H9 (cell line): ENCODE data around the gene TM9SF4. TPM values are rescaled to one million over a fixed set of nuclear protein-coding genes. Genes with fewer than 3 reads are reported as not detected.

ENCODE experiments used
- DNase-seq: peaks from one replicate; pipeline ENCODE4 v3.0.0-alpha.2; 2017
- H2AFZ ChIP-seq: one replicate; pipeline ENCODE4 v1.6.1; 2013; ENCODE audit warnings: mild to moderate bottlenecking, low read length, control low read depth, moderate library complexity
- H2AK5ac ChIP-seq: 2 replicates; pipeline ENCODE4 v1.6.1; 2013; ENCODE audit warnings: low read length, control low read depth, mixed read lengths; ENCODE audit not compliant: insufficient read length
- H2BK120ac ChIP-seq: one replicate; pipeline ENCODE4 v1.6.1; 2013; ENCODE audit warnings: low read depth, mild to moderate bottlenecking, low read length, control low read depth, inconsistent platforms; ENCODE audit not compliant: poor library complexity, severe bottlenecking
- H2BK12ac ChIP-seq: 2 replicates; pipeline ENCODE4 v1.6.1; 2013; ENCODE audit warnings: low read length, control low read depth, mixed read lengths, low read depth; ENCODE audit not compliant: insufficient read length
- H2BK15ac ChIP-seq: 2 replicates; pipeline ENCODE4 v1.6.1; 2013; ENCODE audit warnings: low read depth, low read length, control low read depth
- H2BK20ac ChIP-seq: one replicate; pipeline ENCODE4 v1.6.1; 2013; ENCODE audit warnings: low read depth, mild to moderate bottlenecking, low read length, control low read depth, inconsistent platforms; ENCODE audit not compliant: poor library complexity, severe bottlenecking
- H2BK5ac ChIP-seq: 2 replicates; pipeline ENCODE4 v1.6.1; 2013; ENCODE audit warnings: low read length, control low read depth, mixed read lengths; ENCODE audit not compliant: insufficient read length
- H3K14ac ChIP-seq: 2 replicates; pipeline ENCODE4 v1.6.1; 2013; ENCODE audit warnings: low read length, control low read depth; ENCODE audit not compliant: insufficient read depth
- H3K18ac ChIP-seq: 2 replicates; pipeline ENCODE4 v1.6.1; 2013; ENCODE audit warnings: low read depth, mild to moderate bottlenecking, mixed read lengths, low read length, control low read depth; ENCODE audit not compliant: insufficient read length
- H3K23ac ChIP-seq: 2 replicates; pipeline ENCODE4 v1.6.1; 2013; ENCODE audit warnings: low read length, control low read depth, mixed read lengths, low read depth; ENCODE audit not compliant: insufficient read length
- H3K23me2 ChIP-seq: 2 replicates; pipeline ENCODE4 v1.6.1; 2013; ENCODE audit warnings: low read depth, mild to moderate bottlenecking, mixed read lengths, low read length, control low read depth; ENCODE audit not compliant: insufficient read length, poor library complexity, severe bottlenecking
- H3K27ac ChIP-seq: 2 replicates; pipeline ENCODE4 v1.5.1; 2013; ENCODE audit warnings: low read length, control low read depth, mixed read lengths, low read depth; ENCODE audit not compliant: insufficient read length
- H3K27me3 ChIP-seq: 2 replicates; pipeline ENCODE4 v1.6.1; 2013; ENCODE audit warnings: low read length, control low read depth, inconsistent platforms; ENCODE audit not compliant: insufficient read depth
- H3K4ac ChIP-seq: 2 replicates; pipeline ENCODE4 v1.6.1; 2013; ENCODE audit warnings: low read depth, mild to moderate bottlenecking, control low read depth, inconsistent platforms, low read length, moderate library complexity
- H3K4me1 ChIP-seq: 2 replicates; pipeline ENCODE4 v1.6.1; 2013; ENCODE audit warnings: low read length, control low read depth, inconsistent platforms; ENCODE audit not compliant: insufficient read depth
- H3K4me2 ChIP-seq: 2 replicates; pipeline ENCODE4 v1.6.1; 2013; ENCODE audit warnings: low read length, control low read depth, mixed read lengths; ENCODE audit not compliant: insufficient read length, insufficient read depth
- H3K56ac ChIP-seq: 2 replicates; pipeline ENCODE4 v1.6.1; 2013; ENCODE audit warnings: low read depth, mild to moderate bottlenecking, mixed read lengths, low read length, control low read depth; ENCODE audit not compliant: insufficient read length
- H3K79me1 ChIP-seq: 2 replicates; pipeline ENCODE4 v1.6.1; 2013; ENCODE audit warnings: low read depth, mild to moderate bottlenecking, moderate library complexity, low read length, control low read depth, inconsistent platforms; ENCODE audit not compliant: insufficient read depth, poor library complexity, severe bottlenecking
- H3K79me2 ChIP-seq: 2 replicates; pipeline ENCODE4 v1.6.1; 2013; ENCODE audit warnings: low read length, control low read depth, inconsistent platforms; ENCODE audit not compliant: insufficient read depth
- H3K9ac ChIP-seq: 2 replicates; pipeline ENCODE4 v1.6.1; 2013; ENCODE audit warnings: low read length, control low read depth, mixed read lengths; ENCODE audit not compliant: insufficient read length; ENCODE audit errors: extremely low read depth
- H3K9me3 ChIP-seq: one replicate; pipeline ENCODE4 v1.6.1; 2013; ENCODE audit warnings: low read depth, low read length, inconsistent platforms; ENCODE audit not compliant: control insufficient read depth
- H3T11ph ChIP-seq: one replicate; pipeline ENCODE4 v1.6.1; 2013; ENCODE audit warnings: mild to moderate bottlenecking, low read length, control low read depth, inconsistent platforms
- H4K20me1 ChIP-seq: one replicate; pipeline ENCODE4 v1.6.1; 2013; ENCODE audit not compliant: control insufficient read depth, insufficient read length, insufficient read depth
- H4K5ac ChIP-seq: 2 replicates; pipeline ENCODE4 v1.6.1; 2013; ENCODE audit warnings: low read depth, mild to moderate bottlenecking, mixed read lengths, low read length, control low read depth; ENCODE audit not compliant: insufficient read length
- H4K8ac ChIP-seq: replicated peaks from 2 replicates; pipeline ENCODE4 v1.6.1; 2013; ENCODE audit warnings: low read length, control low read depth, mixed read lengths, low read depth; ENCODE audit not compliant: insufficient read length
- H4K91ac ChIP-seq: 2 replicates; pipeline ENCODE4 v1.6.1; 2013; ENCODE audit warnings: low read depth, mild to moderate bottlenecking, moderate library complexity, mixed read lengths, low read length, control low read depth; ENCODE audit not compliant: insufficient read length
- H3K27ac Mint-ChIP-seq, 3 experiments: 2 replicates in 2 of 3; 3 replicates in 1 of 3; pipeline ENCODE4 v1.8.0; 2020 to 2021; ENCODE audit warnings: mixed read lengths in 3 of 3, mild to moderate bottlenecking in 1 of 3, moderate library complexity in 1 of 3
- H3K27me3 Mint-ChIP-seq: 2 replicates; pipeline ENCODE4 v1.8.0; 2021; ENCODE audit warnings: low read depth, mild to moderate bottlenecking, moderate library complexity, mixed read lengths
- H3K36me3 Mint-ChIP-seq, 3 experiments: 2 replicates in 2 of 3; 3 replicates in 1 of 3; pipeline ENCODE4 v1.8.0; 2020 to 2021; ENCODE audit warnings: low read depth in 3 of 3, mixed read lengths in 3 of 3; ENCODE audit not compliant: insufficient read depth in 1 of 3
- H3K4me1 Mint-ChIP-seq, 2 experiments: 2 replicates each; pipeline ENCODE4 v1.8.0; 2020; ENCODE audit warnings: mixed read lengths in 2 of 2
- H3K4me3 Mint-ChIP-seq, 2 experiments: 2 replicates in 1 of 2; 3 replicates in 1 of 2; pipeline ENCODE4 v1.8.0; 2020 to 2021; ENCODE audit warnings: mild to moderate bottlenecking in 2 of 2, mixed read lengths in 2 of 2, moderate library complexity in 1 of 2
- H3K9me3 Mint-ChIP-seq, 2 experiments: 2 replicates in 1 of 2; 3 replicates in 1 of 2; pipeline ENCODE4 v1.8.0; 2020; ENCODE audit warnings: mild to moderate bottlenecking in 2 of 2, mixed read lengths in 2 of 2, moderate library complexity in 1 of 2
- WGBS: extraction: QIAGEN DNeasy Blood & Tissue Kit; methylation state at CpG from one replicate; pipeline ENCODE4 v1.1.7; 2013; ENCODE audit warnings: missing lambda C conversion rate, low lambda C conversion rate, mixed read lengths; ENCODE audit not compliant: insufficient read length; ENCODE audit errors: extremely low coverage; 5-methylcytosine and 5-hydroxymethylcytosine counted together
- total RNA-seq: library from RNA; stranded (reverse); gene quantifications from 2 replicates; pipeline ENCODE4 v1.2.1, GENCODE V29; 2021
- TF ChIP-seq, protein P1 (sequence below): fragments of 200-600 bp; sonication (generic); conservative IDR thresholded peaks from 3 replicates; pipeline ENCODE4 v1.8.0; 2021; ENCODE audit warnings: antibody characterized with exemption, mild to moderate bottlenecking

The TM9SF4 gene
- total RNA-seq, 1 experiment from 2014 or later, result 62.3 TPM

DNA sequence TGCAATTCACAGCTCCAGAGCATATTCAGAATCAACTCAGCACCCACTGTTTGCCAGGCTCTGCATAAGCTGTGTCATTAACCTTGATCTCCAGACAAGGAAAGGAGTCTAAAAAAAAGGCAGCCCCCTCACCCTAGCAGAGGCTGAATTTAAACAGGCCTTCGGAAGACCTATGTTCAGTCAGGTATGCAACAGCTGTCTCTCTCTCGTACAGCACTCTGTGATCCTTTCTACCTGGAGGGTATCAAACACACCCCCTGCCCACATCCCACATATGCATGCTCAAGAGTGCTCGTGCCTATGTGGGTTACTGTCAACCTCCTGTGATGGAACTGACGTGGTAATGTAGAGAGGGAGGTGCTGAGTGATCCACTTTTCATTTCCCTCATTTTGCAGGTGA lies 89.5 kb downstream of the TM9SF4 start:
- Mint-ChIP-seq H3K36me3 (peaks cover 42 to 89% (median 68%) of the 10 kb centered on the region in 3 experiments), H3K4me3 (no peak overlapping the region), H3K27me3 (no peaks in the 10 kb centered on the region), H3K27ac (no peak overlapping the region), H3K9me3 (no peaks in the 10 kb centered on the region), H3K4me1 (peaks cover 15% of the 10 kb centered on the region in 2 experiments)
- H3K18ac ChIP-seq, result no peak overlapping the region
- H2BK20ac ChIP-seq, result no peak overlapping the region
- H2BK12ac ChIP-seq, result no peak overlapping the region
- no peaks in the 10 kb centered on the region for H3K4me1 ChIP-seq
- H3K4me2 ChIP-seq, result no peak overlapping the region
- H2BK15ac ChIP-seq, result no peak overlapping the region
- no peaks in the 10 kb centered on the region for H3K9me3 ChIP-seq
- H2AK5ac ChIP-seq, result no peak overlapping the region
- no peaks in the 10 kb centered on the region for H3K23me2 ChIP-seq
- H4K20me1 ChIP-seq, result no peaks in the 10 kb centered on the region
- H3K4ac ChIP-seq, result no peak overlapping the region
- H4K5ac ChIP-seq, result no peak overlapping the region
- H4K91ac ChIP-seq, result no peak overlapping the region
- no peak overlapping the region for H2BK5ac ChIP-seq
- no peak overlapping the region for H3K56ac ChIP-seq
- no peak overlapping the region for H4K8ac ChIP-seq
- H3K9ac ChIP-seq, result no peak overlapping the region
- no peak for DNase-seq
- WGBS, result no CpG with 5 or more reads among the region's 4 CpGs
- no peak overlapping the region for H3T11ph ChIP-seq
- H3K27me3 ChIP-seq, result no peaks in the 10 kb centered on the region
- H3K79me1 ChIP-seq, result peaks cover 4% of the 10 kb centered on the region
- no peak overlapping the region for H3K27ac ChIP-seq
- TF ChIP-seq, protein P1, sequence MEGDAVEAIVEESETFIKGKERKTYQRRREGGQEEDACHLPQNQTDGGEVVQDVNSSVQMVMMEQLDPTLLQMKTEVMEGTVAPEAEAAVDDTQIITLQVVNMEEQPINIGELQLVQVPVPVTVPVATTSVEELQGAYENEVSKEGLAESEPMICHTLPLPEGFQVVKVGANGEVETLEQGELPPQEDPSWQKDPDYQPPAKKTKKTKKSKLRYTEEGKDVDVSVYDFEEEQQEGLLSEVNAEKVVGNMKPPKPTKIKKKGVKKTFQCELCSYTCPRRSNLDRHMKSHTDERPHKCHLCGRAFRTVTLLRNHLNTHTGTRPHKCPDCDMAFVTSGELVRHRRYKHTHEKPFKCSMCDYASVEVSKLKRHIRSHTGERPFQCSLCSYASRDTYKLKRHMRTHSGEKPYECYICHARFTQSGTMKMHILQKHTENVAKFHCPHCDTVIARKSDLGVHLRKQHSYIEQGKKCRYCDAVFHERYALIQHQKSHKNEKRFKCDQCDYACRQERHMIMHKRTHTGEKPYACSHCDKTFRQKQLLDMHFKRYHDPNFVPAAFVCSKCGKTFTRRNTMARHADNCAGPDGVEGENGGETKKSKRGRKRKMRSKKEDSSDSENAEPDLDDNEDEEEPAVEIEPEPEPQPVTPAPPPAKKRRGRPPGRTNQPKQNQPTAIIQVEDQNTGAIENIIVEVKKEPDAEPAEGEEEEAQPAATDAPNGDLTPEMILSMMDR, result no peak
- no peak overlapping the region for H3K14ac ChIP-seq
- H2AFZ ChIP-seq, result no peak overlapping the region
- no peak overlapping the region for H2BK120ac ChIP-seq
- peaks cover 7% of the 10 kb centered on the region; the same call in 1 of the 2 replicates for H3K79me2 ChIP-seq
- H3K23ac ChIP-seq, result no peak overlapping the region
